NCI-H69 (cell line): ENCODE measurements around the gene SNX11.
A peak's percentile ranks its signal among the peaks of the same experiment; 100 is the strongest.

Experiments used
- DNase-seq: peaks from one replicate; lab custom pipeline; 2025; lab: John Stamatoyannopoulos, UW

Gene SNX11

DNA sequence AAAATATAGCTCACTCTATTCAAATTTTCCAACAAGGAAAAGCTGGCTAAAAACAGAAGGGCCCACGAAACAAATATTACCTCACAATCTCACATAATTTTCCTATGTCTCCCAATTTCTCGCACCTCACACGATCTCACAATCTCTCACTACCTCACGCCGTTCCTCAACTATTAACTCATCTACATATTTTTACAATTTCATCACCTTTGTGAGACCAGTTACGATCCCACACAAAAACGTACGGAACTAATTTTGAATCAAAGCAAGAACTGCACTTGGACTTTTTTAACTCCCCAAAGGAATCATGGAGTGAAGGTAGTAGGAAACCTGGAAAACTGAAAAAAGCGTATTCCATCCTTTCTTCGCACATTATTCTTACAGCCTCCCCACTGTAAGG is 7.4 kb upstream of the SNX11 start:
- no peak for DNase-seq

DNA sequence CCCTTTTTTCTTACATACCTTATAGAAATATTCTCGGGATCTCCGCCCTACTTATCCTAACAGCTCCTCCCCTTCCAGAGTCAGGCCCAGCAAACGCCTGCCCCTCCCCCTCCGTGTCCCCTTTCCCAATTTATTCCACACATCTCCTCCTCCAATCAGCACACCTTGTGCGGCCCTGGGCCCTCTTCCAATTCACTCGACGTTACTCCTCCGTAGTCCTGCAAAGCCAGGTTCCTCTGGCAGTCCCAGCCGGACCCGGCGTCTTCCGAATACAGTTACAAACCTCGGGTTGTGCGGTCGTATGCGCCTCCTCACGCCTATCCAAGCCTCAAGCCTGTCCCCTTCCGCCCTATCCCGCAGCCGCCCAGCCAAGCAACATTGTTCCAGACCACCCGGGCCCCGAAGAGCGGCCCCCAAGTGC is 7.0 kb upstream of the SNX11 start:
- peak; percentile 82 for DNase-seq

DNA sequence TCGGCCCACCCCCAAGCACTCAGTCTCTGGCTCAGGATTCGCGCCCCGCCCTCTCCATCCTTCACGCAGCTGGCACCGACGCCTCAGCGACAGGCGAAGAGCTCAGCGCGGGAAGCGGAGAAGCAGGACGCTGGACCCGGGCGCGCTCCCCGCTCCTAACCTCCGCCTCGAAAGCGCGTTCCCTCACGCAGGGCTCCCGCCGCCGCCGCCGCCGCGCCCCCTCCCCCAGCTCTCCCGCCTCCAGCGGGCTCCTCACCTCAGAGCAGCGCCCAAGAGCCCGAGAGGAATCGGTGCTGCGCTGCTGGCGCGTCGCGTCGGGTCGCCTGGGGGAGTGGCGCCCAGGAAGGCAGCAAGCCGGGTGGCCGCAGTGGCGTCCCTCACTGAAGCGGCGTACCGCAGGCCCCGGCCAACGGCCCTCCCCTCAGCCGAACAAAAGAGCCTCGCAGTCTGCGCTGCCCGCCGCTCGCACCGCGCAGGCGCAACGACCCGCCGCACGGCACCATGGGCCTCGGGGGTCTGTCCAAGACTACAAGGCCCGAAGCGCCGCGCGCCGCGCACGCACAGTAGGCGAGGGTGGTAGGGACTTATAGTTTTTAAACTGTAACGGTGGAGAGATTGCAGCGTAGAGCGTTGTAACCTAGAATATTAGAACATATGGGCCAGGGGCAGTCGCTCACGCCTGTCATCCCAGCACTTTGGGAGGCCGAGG is 6.4 kb upstream of the SNX11 start, which contains the start of gene CBX1:
CBX1 (minus strand) TSS at position 467 of the 709 bp plus-strand sequence. CDS start 24,474 bp downstream, outside the sequence.
- peak; percentile 99 for DNase-seq

DNA sequence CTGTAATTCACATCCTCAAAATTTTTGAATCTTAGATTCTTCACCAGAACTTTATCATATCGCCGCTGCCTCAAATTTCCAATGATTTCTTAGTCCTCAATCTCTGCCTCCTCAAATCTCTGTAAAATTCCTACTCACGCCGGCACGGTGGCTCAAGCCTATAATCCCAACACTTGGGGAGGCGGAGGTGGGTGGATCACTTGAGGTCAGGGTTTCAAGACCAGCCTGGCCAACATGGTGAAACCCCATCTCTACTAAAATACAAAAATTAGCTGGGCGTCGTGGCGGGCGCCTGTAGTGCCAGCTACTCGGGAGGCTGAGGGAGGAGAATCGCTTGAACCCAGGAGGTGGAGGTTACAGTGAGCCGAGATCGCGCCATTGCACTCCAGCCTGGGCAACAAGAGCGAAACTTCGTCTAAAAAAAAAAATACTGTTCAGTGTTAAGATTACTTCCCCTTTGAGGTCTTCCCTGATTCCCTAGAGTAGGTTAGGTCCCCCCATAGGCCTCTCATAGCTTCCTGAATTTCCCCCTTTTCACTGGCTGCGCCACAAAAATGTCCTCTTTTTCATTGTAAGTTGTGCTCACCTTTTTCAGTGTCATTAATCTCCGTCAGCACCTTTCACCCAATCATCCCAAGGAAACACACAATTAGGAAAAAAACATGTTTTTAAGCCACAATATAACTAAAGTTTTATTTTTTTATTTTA is 5.4 kb upstream of the SNX11 start:
- no peak for DNase-seq

DNA sequence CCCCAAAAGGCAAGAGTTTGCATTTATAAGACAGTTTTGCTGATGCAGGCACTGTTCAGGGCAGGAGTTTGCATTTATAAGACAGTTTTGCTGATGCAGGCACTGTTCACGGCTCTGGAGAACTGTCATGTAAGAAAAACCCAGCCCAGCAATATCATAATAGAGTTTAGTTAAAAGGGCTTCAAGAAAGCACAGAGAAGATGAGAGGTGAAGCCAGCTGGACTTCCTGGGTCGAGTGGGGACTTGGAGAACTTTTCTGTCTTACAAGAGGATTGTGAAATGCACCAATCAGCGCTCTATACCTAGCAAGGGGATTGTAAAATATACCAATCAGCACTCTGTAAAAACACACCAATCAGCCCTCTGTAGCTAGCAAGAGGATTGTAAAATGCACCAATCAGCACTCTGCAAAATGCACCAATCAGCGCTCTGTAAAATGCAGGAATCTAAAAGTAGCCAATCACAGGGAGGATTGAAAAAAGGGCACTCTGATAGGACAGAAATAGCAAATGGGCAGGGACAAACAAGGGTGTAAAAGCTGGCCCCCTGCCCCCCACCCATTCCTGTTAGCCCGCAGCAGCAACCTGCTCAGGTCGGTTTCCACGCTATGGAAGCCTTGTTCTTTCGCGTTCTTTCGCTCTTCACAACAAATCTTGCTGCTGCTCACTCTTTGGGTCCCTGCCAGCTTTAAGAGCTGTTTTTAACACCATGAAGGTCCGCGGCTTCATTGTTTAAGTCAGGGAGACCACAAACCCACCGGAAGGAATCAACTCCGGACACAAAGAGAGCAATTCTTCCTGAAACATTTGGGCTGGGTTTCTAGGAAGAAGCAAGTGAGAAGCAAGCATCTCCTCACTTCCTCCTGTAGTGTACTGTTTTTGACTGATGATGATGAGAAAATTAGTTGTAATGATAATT is 4.5 kb upstream of the SNX11 start:
- DNase-seq, result peak; percentile 58

DNA sequence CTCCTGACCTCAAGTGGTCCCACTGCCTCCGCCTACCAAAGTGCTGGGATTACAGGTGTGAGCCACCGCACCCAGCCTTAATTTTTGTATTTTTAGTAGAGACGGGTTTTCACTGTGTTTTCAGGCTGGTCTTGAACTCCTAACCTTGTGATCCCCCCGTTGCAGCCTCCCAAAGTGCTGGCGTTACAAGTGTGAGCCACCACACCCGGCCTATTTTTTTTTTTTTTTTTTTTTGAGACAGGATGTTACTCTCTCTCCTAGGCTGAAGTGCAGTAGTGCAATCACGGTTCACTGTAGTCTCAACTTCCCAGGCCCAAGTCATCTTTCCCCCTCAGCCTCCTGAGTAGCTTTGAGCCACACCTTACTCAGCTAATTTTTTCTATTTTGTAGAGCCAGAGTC is 3.1 kb upstream of the SNX11 start:
- DNase-seq, result no peak

GRCh38 chr17:48106802-48107136 is 797 bp upstream of the SNX11 start:
- DNase-seq, result peak; percentile 44

DNA sequence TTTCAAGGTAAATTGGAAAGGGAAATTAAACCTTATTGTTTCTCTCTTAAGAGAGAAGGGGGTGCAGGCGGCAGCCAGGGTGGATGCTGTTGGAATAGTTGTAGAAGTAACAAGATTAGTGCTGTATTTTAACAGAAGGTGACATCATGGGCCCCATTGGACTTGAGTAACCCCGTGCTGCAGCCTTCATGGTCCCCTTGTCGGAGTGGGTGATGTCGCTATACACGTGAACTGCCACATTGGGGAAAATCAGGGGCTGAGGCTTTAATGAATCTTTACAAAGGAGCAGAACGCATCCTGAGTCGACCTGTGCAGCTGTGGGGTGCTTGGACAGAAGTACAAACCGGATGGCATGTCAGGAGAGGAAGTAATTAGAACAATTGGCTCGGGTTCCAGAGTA is 3.2 kb downstream of the SNX11 start:
- DNase-seq, result no peak

DNA sequence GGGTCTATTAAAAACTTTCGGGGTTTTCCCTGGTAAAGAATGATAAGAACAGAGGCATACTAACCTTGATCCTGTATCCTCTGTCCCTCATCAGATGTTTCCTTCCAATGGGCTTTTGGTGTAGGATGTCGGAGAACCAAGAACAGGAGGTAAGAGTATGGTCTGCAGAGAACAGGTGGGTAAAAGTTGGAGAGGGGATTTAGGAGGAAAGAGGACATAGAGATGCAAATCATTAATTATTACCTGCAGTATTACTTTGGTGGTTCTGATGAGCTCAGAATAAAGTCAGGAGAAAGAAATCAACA is 4.3 kb downstream of the SNX11 start:
- DNase-seq, result no peak

- no peak for DNase-seq
Measured at GRCh38 chr17:48113201-48113676, 5.7 kb downstream of the SNX11 start.

GRCh38 chr17:48121923-48122664 is 14.5 kb downstream of the SNX11 start:
- no peak for DNase-seq

GRCh38 chr17:48122665-48123045 is 15.1 kb downstream of the SNX11 start:
- no peak for DNase-seq

DNA sequence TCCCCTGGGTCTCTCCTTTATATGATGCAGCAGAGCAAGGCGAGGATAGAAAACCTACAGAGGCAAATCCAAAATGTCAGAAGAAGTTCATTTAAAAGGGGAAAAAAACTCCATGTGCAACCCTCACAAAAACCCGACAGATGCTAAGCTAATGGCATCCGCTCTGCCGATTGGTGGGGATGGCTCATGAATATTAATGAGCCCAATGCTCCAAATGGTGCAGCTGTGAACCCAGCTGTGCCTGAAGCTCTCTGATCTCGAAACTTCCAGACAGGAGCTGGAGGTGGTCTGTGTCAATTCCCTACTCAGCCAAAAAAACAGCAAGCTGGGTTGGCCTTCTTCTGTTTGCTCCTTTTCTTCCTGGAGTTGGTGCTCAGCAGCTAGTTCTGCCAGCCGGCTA is 15.5 kb downstream of the SNX11 start:
- peak; percentile 63 for DNase-seq

DNA sequence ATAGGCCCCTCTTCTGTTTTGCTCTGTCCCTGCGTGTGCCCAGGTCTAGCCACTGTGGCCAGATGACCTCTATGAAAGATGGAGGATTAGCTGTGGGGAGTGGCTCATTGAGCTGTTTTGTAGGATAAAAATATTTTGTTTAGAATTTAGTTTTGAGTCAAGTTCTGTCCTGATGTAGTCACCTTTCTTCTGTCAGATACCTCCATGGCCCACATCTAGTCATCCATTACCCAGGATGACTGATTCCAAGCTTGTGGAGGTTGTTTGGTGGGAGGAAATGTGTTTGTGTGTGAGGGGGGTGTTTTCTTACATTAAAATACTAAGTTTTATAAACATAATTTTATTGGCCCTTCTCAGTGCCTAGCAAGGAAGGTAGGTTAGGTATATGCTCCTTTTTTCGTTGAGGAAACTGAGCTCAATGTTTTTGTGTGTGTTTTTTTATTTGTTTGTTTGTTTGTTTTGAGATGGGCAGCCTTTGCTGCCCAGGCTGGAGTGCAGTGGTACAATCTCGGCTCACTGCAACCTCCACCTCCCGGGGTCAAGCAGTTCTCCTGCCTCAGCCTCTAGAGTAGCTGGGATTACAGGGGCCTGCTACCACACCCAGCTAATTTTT is 16.3 kb downstream of the SNX11 start:
- no peak for DNase-seq

- peak; percentile 84 for DNase-seq
Measured at GRCh38 chr17:48125829-48126531, 18.4 kb downstream of the SNX11 start.

DNA sequence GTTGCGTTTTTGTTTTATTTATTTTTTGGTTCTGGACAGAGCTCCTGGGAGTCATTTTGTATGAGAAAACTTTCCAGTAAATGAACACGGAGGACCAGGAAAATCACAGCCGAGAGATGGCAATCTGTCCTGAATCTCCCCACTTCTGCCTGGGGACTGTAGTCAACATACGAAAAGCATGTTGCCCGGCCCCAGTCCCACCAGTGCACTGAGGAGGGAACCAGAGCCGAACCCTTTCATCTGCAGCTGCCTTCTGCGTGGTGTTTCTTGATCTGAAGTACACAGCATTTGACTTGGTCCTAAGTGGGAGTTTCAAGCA is 18.9 kb downstream of the SNX11 start:
- DNase-seq, result no peak

- peak; percentile 47 for DNase-seq
Measured at GRCh38 chr17:48127371-48128051, 19.9 kb downstream of the SNX11 start.

DNA sequence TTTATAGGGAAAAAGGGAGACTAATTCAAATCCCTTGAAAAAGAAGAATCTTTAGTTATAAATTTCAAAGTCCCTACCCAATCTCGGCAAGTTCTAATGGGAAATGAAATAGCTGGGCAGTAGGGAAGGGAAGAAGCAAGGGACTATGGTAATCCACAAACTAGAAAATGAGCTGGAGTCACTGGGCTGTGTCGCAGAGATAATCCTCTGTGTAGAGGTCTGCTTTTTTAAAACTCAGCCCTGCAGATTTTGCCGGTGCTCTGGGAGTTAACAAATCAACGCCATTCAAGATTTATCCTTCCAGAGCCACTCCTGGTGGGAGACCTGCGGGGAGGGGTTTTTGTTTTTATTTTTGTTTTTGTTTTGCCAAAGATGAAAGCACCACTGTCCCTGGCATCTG is 20.8 kb downstream of the SNX11 start:
- DNase-seq, result no peak

- DNase-seq, result no peak
Measured at GRCh38 chr17:48129981-48130380, 22.4 kb downstream of the SNX11 start.

DNA sequence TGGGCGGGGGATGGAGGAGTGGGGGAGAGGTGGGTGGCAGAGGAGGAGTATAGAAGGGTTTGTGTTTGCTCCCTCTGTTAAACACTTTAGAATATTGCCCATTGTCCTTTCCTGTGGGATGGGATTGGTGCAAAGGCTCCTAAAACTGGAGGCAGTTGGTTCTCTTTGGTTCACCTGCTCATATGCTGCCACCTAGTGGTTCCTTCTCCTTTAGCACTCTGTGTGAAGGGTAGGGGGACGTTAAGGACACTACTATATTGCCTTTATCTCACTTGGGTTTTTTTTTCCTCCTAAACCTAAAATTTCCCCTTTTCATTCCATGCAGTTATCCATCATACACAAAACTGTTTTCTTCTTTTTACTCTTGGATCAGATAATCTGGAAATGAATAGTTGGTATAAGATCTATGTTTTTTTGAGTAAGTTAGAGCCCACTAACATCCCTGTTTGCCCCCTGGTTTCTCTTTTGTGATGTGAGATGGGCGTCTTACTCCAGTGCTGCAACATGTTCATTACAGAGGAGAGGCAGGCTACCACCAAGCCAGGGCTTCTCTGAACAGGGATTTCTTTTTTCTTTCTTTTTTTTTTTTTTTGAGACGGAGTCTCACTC is 23.8 kb downstream of the SNX11 start:
- peak; percentile 89 for DNase-seq
